HEK293T (cell line): ENCODE measurements around the gene DNER.

ENCODE experiments used
- ARNT ChIP-seq: fragments of 450-650 bp; IDR thresholded peaks from 2 replicates; pipeline ENCODE4 v1.6.1; 2017; ENCODE audit warnings: mild to moderate bottlenecking
- BHLHE40 ChIP-seq: fragments of 450-650 bp; IDR thresholded peaks from 2 replicates; pipeline ENCODE4 v1.6.1; 2016; ENCODE audit warnings: mild to moderate bottlenecking, moderate library complexity, borderline replicate concordance
- CTBP1 ChIP-seq: fragments of 450-650 bp; IDR thresholded peaks from 2 replicates; pipeline ENCODE4 v1.6.1; 2016; ENCODE audit warnings: borderline replicate concordance
- FOXA1 ChIP-seq: fragments of 450-650 bp; IDR thresholded peaks from 2 replicates; pipeline ENCODE4 v1.6.1; 2016; ENCODE audit warnings: mild to moderate bottlenecking
- L3MBTL2 ChIP-seq: fragments of 450-650 bp; conservative IDR thresholded peaks from 2 replicates; pipeline ENCODE4 v1.6.1; 2016; ENCODE audit warnings: mild to moderate bottlenecking
- PKNOX1 ChIP-seq: fragments of 450-650 bp; IDR thresholded peaks from 2 replicates; pipeline ENCODE4 v1.6.1; 2016
- SUZ12 ChIP-seq: fragments of 450-650 bp; IDR thresholded peaks from 2 replicates; pipeline ENCODE4 v1.6.1; 2016; ENCODE audit warnings: mild to moderate bottlenecking
- ZNF384 ChIP-seq: fragments of 450-650 bp; IDR thresholded peaks from 2 replicates; pipeline ENCODE4 v1.6.1; 2016

- TF ChIP-seq BHLHE40: no peak
- TF ChIP-seq PKNOX1: no peak
- TF ChIP-seq CTBP1: no peak
- TF ChIP-seq FOXA1: no peak
- no peak for TF ChIP-seq ARNT
- no peak for TF ChIP-seq SUZ12
- no peak for TF ChIP-seq ZNF384
- no peak for TF ChIP-seq L3MBTL2
Measured at GRCh38 chr2:229344151-229344551, 370.2 kb downstream of the DNER start.
